PC-3 (cell line): Measurements from ENCODE around the gene DOP1B.

Experiments
- CTCF ChIP-seq: fragments of 300-600 bp; sonication (generic); conservative IDR thresholded peaks from 2 replicates; pipeline ENCODE4 v1.5.1; 2017; ENCODE audit warnings: antibody characterized with exemption, low read depth, mild to moderate bottlenecking, low read length
- EZH2 ChIP-seq: fragments of 300-600 bp; sonication (generic); IDR thresholded peaks from one replicate; pipeline ENCODE4 v1.6.1; 2017; ENCODE audit warnings: antibody characterized with exemption, mild to moderate bottlenecking, low read length; ENCODE audit not compliant: unreplicated experiment

- no peak for TF ChIP-seq CTCF
- TF ChIP-seq EZH2 = no peak
Measured at GRCh38 chr21:36205962-36206361, 49.3 kb downstream of the DOP1B start.
